AG09319 (cell line): ENCODE data around the gene SEC14L3.

ENCODE experiments used
- DNase-seq: peaks from one replicate; pipeline ENCODE4 v3.0.0-alpha.2; 2010; ENCODE audit warnings: low read depth; ENCODE audit errors: extremely low read depth
- TF ChIP-seq, protein P1 (sequence below): IDR thresholded peaks from 2 replicates; pipeline ENCODE4 v1.5.1; 2011; ENCODE audit warnings: low read depth, mild to moderate bottlenecking, inconsistent platforms, low read length, moderate library complexity

SEC14L3 gene

DNA sequence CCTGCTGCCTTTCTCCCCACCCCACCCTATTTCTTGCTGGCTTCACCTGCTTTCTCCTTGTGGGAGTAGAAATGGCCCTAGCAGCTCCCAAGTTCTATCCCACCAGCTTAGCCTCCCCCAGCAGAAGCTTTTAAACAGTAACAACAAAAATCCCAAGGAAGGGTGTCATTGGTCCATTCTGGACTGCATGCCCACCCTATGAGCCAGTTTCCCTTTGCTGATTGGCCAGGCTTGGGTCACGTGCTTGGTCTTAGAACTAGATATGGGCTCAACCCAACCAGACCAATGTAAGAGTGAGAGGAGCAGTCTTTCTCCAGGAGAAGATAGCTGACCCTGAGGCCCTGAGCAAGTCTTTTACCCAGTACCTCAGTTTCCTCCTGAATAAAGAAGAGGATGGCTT, 43.9 kb downstream of the SEC14L3 start:
- DNase-seq, result no peak
- TF ChIP-seq, protein P1, sequence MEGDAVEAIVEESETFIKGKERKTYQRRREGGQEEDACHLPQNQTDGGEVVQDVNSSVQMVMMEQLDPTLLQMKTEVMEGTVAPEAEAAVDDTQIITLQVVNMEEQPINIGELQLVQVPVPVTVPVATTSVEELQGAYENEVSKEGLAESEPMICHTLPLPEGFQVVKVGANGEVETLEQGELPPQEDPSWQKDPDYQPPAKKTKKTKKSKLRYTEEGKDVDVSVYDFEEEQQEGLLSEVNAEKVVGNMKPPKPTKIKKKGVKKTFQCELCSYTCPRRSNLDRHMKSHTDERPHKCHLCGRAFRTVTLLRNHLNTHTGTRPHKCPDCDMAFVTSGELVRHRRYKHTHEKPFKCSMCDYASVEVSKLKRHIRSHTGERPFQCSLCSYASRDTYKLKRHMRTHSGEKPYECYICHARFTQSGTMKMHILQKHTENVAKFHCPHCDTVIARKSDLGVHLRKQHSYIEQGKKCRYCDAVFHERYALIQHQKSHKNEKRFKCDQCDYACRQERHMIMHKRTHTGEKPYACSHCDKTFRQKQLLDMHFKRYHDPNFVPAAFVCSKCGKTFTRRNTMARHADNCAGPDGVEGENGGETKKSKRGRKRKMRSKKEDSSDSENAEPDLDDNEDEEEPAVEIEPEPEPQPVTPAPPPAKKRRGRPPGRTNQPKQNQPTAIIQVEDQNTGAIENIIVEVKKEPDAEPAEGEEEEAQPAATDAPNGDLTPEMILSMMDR, result no peak

DNA sequence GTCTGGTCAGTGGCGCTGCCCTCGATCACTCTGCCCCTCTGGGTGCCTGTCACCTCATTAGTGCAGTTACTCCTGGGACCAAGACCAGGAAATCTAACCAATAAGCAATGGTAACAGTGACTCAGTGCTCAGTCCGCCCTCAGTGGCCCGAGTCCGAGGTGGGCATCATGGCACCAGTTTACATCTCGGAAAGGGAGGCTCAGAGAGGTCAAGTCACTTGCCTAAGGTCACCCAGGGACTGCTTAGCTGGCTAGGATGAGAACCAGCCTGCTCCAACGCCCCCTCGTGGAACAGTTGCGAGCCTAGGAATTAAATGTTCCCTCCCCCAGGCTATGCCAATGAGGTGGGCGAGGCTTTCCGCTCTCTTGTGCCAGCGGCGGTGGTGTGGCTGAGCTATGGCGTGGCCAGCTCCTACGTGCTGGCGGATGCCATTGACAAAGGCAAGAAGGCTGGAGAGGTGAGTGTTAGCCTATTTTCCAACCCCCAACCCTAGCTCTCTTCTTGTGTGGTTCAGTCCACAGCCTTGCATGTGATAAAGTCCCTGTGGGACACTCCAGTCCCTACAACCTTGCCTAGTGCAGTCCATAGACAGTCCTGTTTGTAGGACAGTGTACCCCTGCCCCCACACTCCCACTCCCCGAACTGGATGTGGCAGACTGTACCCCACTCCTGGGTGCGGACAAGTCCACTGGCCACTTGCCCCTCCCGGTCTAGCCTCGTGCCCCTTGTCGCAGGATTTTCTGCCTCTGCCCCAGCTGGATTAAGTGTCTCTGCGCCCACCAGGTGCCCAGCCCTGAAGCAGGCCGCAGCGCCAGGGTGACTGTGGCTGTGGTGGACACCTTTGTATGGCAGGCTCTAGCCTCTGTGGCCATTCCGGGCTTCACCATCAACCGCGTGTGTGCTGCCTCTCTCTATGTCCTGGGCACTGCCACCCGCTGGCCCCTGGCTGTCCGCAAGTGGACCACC, 45.1 kb downstream of the SEC14L3 start:
- peak; percentile 41 for DNase-seq
- TF ChIP-seq, protein P1, result peak; percentile 72

DNA sequence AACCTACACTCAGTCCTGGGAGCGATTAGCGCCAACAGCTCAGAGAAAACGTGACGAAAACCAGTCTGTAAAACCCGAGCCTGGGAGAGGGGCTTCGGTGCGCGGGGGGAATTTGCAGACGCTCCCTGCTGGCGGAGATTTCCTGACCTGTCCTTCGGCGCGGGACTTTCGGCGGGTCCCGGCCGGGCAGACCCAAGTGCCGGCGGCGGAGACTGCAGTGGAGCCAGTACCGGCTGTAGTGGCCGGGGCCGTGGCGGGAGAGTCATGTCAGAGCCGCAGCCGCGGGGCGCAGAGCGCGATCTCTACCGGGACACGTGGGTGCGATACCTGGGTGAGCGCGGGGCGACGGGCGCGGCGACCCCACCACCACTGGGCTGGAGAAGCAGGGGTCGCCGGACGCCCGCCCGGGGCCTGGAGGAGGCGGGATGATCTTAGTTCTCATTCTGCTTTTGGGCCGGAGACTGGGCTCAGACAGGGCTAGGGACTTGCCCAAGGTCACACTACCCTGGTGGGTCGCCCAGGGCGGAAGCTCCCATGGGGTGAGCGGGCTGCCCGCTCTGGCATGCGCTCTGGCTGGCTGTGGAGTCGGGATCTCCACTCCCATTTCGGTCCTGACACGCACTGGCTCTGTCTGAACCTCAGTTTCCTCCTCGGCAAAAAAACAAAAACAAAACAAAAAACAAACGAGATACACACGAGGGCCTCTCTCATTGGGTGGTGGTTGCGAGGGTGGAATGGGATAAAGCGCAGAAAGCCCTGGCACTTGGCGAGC, 46.0 kb downstream of the SEC14L3 start, which contains the start of gene MTFP1:
TSS of gene MTFP1 (plus strand) at position 153 of the 772 bp plus-strand sequence. CDS start at position 265, 112 bp downstream.
- no peak for DNase-seq
- TF ChIP-seq, protein P1, result no peak; the same call in 1 of the 2 replicates

GRCh38 chr22:30425327-30425615, 46.5 kb downstream of the SEC14L3 start:
- no peak for DNase-seq
- TF ChIP-seq, protein P1, result no peak

DNA sequence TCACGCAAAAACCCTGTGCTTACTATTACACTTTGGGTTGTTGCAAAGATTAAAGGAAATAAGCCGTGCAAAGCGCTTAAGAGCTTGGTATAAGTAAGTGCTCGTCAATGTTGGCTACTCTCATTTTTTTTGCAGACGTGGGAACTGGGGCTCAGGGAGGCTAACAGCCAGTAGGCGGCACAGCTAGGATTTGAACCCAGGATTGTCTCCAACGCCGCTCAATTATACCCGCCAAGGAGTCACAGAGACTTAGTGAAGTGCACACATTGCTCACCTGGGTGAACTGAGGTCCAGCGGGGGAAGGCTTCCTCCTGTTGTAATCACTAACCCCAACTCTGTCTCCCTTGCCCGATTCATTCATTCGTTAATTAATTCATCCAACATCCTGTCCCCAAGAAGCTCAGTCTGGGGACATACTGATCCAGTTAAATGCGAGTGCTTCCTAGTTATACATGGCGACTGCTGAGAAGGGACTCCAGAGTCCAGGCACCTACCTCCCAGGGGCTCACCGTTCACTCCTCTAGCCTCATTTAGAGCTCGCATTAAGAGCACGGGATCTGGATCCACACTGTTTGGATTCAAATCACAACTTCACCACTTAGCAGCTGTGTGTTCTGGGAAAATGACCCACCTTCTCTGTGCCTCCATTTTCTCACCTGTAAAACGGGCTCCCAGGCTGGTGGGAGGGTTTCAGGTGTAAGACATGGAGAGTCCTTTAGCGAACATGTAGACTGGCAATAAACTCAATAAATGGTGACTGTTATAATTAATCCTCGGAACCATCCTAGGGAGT, 47.1 kb downstream of the SEC14L3 start:
- no peak for DNase-seq

DNA sequence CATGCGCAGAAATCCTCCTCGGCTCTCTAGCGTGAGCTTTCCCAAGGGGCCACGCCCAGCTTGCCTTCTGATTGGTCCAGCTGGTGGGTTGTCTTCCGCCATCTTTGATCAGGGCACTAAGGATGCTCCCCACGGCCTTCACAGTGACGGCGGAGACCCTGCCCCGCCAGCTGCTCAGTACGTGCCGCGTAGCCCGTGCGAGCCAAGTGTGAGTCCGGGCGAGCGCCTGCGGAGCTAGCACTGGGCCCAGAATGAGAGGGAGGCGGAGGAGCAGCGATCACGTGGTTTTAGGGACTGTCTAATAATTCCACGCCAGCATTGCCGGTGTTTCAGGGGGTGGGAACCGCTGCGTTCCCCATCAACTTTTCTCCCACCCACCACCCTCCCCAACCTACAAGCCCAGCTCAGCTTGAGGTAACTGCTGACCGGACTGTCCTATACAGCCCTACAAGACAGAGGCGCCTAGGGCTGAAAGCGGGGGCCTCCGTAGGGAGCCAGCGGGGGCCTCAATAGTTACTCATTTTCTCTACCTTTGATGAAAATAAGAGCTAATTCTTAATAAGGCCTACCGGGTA, 47.8 kb downstream of the SEC14L3 start:
- TF ChIP-seq, protein P1, result no peak
- peak; percentile 99 for DNase-seq

More for the DNA sequence above, 47.1 kb downstream of the SEC14L3 start:
- TF ChIP-seq, protein P1, result no peak; the same call in 1 of the 2 replicates
